ENCODE measurements around the gene CAPN1.

DNA sequence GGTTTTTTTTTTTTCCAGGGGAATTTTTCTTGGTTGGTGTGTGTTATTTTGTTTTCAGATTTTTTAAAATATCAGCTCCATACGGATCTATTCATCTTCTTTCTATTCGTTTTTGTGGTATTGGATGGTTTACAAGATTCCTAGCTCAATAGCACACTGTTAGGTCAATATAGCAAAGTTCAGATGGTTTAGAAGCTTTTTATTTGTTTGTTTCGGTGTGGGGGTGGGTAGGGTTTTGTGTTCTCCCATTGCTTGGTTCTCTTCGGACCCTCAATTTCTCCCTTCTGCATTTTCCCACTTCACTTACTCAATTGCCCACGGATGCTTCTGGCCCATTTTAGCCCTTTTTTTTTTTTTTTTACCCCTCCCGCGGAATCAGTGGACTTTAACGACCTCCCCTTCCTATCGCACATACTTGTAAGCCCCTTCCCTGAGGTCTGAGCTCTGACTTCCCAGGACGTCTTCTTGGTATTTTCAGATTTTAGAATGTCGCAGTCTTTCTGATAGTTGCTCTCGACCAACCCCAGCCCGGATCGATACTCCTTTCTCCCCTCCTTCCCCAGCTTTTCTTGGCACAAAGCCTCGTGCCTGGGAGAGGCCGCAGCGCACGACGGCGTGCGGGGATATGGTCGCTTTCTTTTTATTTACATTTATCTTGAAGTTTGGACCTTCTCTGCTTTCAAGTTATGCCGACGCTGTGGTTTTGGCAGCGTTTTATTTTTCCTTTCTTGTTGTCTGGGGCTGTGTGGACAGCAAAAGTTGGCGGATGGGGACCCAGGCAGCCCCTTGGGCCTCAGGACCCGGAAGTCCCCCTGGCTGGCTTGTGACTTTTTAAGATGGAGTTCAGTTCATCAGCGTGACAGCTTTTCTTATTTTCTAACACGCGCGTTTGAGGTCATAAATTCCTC lies 16.1 kb upstream of the CAPN1 start:
- TF ChIP-seq RFX5 (IDR thresholded peaks at IDR 0.05) (no peak), RAD21 (conservative IDR thresholded peaks at IDR 0.05 in 1 of 2, IDR thresholded peaks at IDR 0.05 in 1 of 2) (no peak), GATA3 (IDR thresholded peaks at IDR 0.05; ENCODE audit: borderline replicate concordance) (no peak)
- TF ChIP-seq, protein P1, sequence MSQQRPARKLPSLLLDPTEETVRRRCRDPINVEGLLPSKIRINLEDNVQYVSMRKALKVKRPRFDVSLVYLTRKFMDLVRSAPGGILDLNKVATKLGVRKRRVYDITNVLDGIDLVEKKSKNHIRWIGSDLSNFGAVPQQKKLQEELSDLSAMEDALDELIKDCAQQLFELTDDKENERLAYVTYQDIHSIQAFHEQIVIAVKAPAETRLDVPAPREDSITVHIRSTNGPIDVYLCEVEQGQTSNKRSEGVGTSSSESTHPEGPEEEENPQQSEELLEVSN (IDR thresholded peaks at IDR 0.05; ENCODE audit: borderline replicate concordance, low read depth) = no peak
- TF ChIP-seq, protein P2, sequence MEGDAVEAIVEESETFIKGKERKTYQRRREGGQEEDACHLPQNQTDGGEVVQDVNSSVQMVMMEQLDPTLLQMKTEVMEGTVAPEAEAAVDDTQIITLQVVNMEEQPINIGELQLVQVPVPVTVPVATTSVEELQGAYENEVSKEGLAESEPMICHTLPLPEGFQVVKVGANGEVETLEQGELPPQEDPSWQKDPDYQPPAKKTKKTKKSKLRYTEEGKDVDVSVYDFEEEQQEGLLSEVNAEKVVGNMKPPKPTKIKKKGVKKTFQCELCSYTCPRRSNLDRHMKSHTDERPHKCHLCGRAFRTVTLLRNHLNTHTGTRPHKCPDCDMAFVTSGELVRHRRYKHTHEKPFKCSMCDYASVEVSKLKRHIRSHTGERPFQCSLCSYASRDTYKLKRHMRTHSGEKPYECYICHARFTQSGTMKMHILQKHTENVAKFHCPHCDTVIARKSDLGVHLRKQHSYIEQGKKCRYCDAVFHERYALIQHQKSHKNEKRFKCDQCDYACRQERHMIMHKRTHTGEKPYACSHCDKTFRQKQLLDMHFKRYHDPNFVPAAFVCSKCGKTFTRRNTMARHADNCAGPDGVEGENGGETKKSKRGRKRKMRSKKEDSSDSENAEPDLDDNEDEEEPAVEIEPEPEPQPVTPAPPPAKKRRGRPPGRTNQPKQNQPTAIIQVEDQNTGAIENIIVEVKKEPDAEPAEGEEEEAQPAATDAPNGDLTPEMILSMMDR (IDR thresholded peaks at IDR 0.05) = no peak
- TF ChIP-seq, protein P3, sequence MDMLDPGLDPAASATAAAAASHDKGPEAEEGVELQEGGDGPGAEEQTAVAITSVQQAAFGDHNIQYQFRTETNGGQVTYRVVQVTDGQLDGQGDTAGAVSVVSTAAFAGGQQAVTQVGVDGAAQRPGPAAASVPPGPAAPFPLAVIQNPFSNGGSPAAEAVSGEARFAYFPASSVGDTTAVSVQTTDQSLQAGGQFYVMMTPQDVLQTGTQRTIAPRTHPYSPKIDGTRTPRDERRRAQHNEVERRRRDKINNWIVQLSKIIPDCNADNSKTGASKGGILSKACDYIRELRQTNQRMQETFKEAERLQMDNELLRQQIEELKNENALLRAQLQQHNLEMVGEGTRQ (IDR thresholded peaks at IDR 0.05) = no peak

All from A549 (cell line).